DND-41 (cell line): ENCODE data around the gene OR11G2.

Experiments
- ATAC-seq: fragments of 200-7000 bp; cut with Tn5 transposase; 3 replicates; pipeline ENCODE4 v1.9.1; 2021; ENCODE audit warnings: low read depth; ENCODE audit not compliant: insufficient read depth
- DNase-seq: peaks from one replicate; pipeline ENCODE4 v3.0.0-alpha.2; 2020
- H2AFZ ChIP-seq: 2 replicates; pipeline ENCODE4 v1.6.0; 2012; ENCODE audit warnings: low read depth, low read length
- H3K27ac ChIP-seq: 2 replicates; pipeline ENCODE4 v1.5.1; 2012; ENCODE audit warnings: low read length, inconsistent platforms
- H3K27me3 ChIP-seq: fragments of 200-600 bp; sonication (generic); 2 replicates; pipeline ENCODE4 v1.6.0; 2012; ENCODE audit warnings: low read length, mild to moderate bottlenecking, inconsistent platforms; ENCODE audit not compliant: insufficient read depth, poor library complexity
- H3K36me3 ChIP-seq: 2 replicates; pipeline ENCODE4 v1.5.1; 2012; ENCODE audit warnings: low read length, inconsistent platforms; ENCODE audit not compliant: insufficient read depth
- H3K4me1 ChIP-seq: 2 replicates; pipeline ENCODE4 v1.5.1; 2012; ENCODE audit warnings: mild to moderate bottlenecking, low read length; ENCODE audit not compliant: insufficient read depth
- H3K4me2 ChIP-seq: 2 replicates; pipeline ENCODE4 v1.6.0; 2012; ENCODE audit warnings: mild to moderate bottlenecking, moderate library complexity, low read length, inconsistent platforms; ENCODE audit not compliant: insufficient read depth
- H3K4me3 ChIP-seq, 2 experiments: fragments of 200-600 bp in 1 of 2; shearing (Covaris generic) in 1 of 2; 2 replicates each; pipeline ENCODE4 v1.5.1; 2012 to 2016; ENCODE audit warnings: inconsistent platforms in 2 of 2, low read length in 2 of 2, mild to moderate bottlenecking in 2 of 2, low read depth in 1 of 2, moderate library complexity in 1 of 2
- H3K79me2 ChIP-seq: 2 replicates; pipeline ENCODE4 v1.6.0; 2012; ENCODE audit warnings: low read length, inconsistent platforms; ENCODE audit not compliant: insufficient read depth
- H3K9ac ChIP-seq: 2 replicates; pipeline ENCODE4 v1.6.0; 2012; ENCODE audit warnings: low read depth, mild to moderate bottlenecking, inconsistent platforms, low read length, moderate library complexity
- H3K9me3 ChIP-seq: 2 replicates; pipeline ENCODE4 v1.5.1; 2012; ENCODE audit warnings: low read length, moderate library complexity, mild to moderate bottlenecking, inconsistent platforms; ENCODE audit not compliant: insufficient read depth, severe bottlenecking
- H4K20me1 ChIP-seq: 2 replicates; pipeline ENCODE4 v1.6.0; 2012; ENCODE audit warnings: low read length; ENCODE audit not compliant: insufficient read depth
- EZH2 ChIP-seq: IDR thresholded peaks from 3 replicates; pipeline ENCODE4 v1.6.1; 2012; ENCODE audit warnings: borderline replicate concordance, low read depth, mild to moderate bottlenecking, moderate library complexity, low read length, inconsistent platforms; ENCODE audit not compliant: severe bottlenecking
- TF ChIP-seq, protein P1 (sequence below): IDR thresholded peaks from 2 replicates; pipeline ENCODE4 v1.5.1; 2012; ENCODE audit warnings: borderline replicate concordance, low read length, moderate library complexity, mild to moderate bottlenecking; ENCODE audit not compliant: poor library complexity, severe bottlenecking; ENCODE audit errors: extremely low read depth

The OR11G2 gene

GRCh38 chr14:20195911-20196310 lies 5.2 kb downstream of the OR11G2 start:
- no peaks in the 10 kb centered on the region for H3K79me2 ChIP-seq
- H3K27ac ChIP-seq: no peak overlapping the region
- no peaks in the 10 kb centered on the region for H3K9me3 ChIP-seq
- no peaks in the 10 kb centered on the region for H3K36me3 ChIP-seq
- no peak for TF ChIP-seq EZH2
- TF ChIP-seq, protein P1, sequence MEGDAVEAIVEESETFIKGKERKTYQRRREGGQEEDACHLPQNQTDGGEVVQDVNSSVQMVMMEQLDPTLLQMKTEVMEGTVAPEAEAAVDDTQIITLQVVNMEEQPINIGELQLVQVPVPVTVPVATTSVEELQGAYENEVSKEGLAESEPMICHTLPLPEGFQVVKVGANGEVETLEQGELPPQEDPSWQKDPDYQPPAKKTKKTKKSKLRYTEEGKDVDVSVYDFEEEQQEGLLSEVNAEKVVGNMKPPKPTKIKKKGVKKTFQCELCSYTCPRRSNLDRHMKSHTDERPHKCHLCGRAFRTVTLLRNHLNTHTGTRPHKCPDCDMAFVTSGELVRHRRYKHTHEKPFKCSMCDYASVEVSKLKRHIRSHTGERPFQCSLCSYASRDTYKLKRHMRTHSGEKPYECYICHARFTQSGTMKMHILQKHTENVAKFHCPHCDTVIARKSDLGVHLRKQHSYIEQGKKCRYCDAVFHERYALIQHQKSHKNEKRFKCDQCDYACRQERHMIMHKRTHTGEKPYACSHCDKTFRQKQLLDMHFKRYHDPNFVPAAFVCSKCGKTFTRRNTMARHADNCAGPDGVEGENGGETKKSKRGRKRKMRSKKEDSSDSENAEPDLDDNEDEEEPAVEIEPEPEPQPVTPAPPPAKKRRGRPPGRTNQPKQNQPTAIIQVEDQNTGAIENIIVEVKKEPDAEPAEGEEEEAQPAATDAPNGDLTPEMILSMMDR: peak; percentile 46
- H3K9ac ChIP-seq: no peak overlapping the region
- no peak overlapping the region for H3K4me2 ChIP-seq
- H3K4me1 ChIP-seq: no peaks in the 10 kb centered on the region
- DNase-seq: no peak
- no peak overlapping the region for H2AFZ ChIP-seq
- H3K4me3 ChIP-seq: no peak overlapping the region
- no peaks in the 10 kb centered on the region for H4K20me1 ChIP-seq
- peaks cover 3% of the 10 kb centered on the region for H3K27me3 ChIP-seq
- no peak for ATAC-seq

GRCh38 chr14:20197459-20197858 lies 6.8 kb downstream of the OR11G2 start:
- H3K9ac ChIP-seq: no peak overlapping the region
- H3K9me3 ChIP-seq: no peaks in the 10 kb centered on the region
- no peaks in the 10 kb centered on the region for H3K79me2 ChIP-seq
- TF ChIP-seq EZH2: no peak
- TF ChIP-seq, protein P1: no peak
- no peak overlapping the region for H2AFZ ChIP-seq
- H3K4me3 ChIP-seq: no peak overlapping the region
- H3K27ac ChIP-seq: no peak overlapping the region
- peaks cover 3% of the 10 kb centered on the region for H3K27me3 ChIP-seq
- DNase-seq: no peak
- H3K36me3 ChIP-seq: no peaks in the 10 kb centered on the region
- ATAC-seq: no peak
- no peaks in the 10 kb centered on the region for H4K20me1 ChIP-seq
- no peaks in the 10 kb centered on the region for H3K4me1 ChIP-seq
- H3K4me2 ChIP-seq: no peak overlapping the region

GRCh38 chr14:20198991-20199390 lies 8.3 kb downstream of the OR11G2 start:
- H3K4me2 ChIP-seq: no peak overlapping the region
- H2AFZ ChIP-seq: no peak overlapping the region

More at GRCh38 chr14:20198991-20199390, 8.3 kb downstream of the OR11G2 start:
- H3K27me3 ChIP-seq: peaks cover 3% of the 10 kb centered on the region
- no peak for TF ChIP-seq EZH2
- TF ChIP-seq, protein P1: no peak
- H3K79me2 ChIP-seq: no peaks in the 10 kb centered on the region
- no peak overlapping the region for H3K4me3 ChIP-seq
- no peaks in the 10 kb centered on the region for H3K4me1 ChIP-seq
- H3K9ac ChIP-seq: no peak overlapping the region
- no peaks in the 10 kb centered on the region for H3K9me3 ChIP-seq
- H3K36me3 ChIP-seq: no peaks in the 10 kb centered on the region
- ATAC-seq (no peak), DNase-seq (no peak)
- H3K27ac ChIP-seq: no peak overlapping the region
- no peaks in the 10 kb centered on the region for H4K20me1 ChIP-seq
